SW 1271 (cell line): ENCODE data around the gene NEGR1.

Experiments used
- DNase-seq, 2 experiments: peaks; one replicate each; lab custom pipeline; 2025; lab: John Stamatoyannopoulos, UW

Gene NEGR1

GRCh38 chr1:71625004-71625403 is 657.3 kb downstream of the NEGR1 start:
- no peak for DNase-seq

GRCh38 chr1:71623888-71624287 is 658.5 kb downstream of the NEGR1 start:
- no peak for DNase-seq

DNA sequence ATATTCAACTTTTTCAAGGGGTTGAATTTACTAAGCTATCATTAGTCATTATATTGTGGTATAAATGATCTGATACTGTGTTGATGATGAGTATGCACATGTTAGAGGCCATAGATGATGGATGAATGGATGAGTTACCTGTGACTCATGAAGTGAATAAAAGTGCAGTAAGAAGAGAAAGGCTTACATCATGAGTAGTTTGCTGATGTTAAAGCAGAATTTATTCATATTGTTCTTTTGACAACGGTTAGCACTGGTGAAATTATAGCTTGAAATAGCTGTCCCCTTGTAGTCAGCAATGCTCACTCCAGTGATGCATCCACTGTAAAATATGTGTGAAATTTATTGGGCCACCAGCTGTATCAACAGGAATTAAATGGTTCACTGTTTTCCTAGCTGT is 660.6 kb downstream of the NEGR1 start:
- no peak for DNase-seq

GRCh38 chr1:71618766-71619530 is 663.4 kb downstream of the NEGR1 start:
- no peak for DNase-seq

- no peak for DNase-seq
Measured at GRCh38 chr1:71618191-71618590, 664.1 kb downstream of the NEGR1 start.

DNA sequence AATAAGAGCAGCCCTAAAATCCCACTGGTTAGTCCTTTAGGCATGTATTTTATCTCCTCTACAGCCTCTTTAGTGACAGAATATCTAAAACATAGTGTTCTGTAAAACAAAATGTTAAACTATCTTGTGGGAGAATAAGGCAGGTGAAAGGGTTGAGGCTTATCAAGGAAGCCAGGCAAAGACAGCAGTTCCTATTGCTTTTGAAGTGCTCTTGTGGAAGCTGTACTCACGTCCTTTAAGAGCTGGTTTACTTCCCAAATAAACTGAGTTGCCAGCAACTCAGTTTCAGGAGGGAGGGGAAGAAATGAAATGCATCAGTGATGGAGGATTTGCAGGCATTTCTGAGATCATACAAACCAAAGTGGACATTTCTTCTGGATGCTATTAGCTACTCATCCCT is 671.9 kb downstream of the NEGR1 start:
- no peak for DNase-seq

DNA sequence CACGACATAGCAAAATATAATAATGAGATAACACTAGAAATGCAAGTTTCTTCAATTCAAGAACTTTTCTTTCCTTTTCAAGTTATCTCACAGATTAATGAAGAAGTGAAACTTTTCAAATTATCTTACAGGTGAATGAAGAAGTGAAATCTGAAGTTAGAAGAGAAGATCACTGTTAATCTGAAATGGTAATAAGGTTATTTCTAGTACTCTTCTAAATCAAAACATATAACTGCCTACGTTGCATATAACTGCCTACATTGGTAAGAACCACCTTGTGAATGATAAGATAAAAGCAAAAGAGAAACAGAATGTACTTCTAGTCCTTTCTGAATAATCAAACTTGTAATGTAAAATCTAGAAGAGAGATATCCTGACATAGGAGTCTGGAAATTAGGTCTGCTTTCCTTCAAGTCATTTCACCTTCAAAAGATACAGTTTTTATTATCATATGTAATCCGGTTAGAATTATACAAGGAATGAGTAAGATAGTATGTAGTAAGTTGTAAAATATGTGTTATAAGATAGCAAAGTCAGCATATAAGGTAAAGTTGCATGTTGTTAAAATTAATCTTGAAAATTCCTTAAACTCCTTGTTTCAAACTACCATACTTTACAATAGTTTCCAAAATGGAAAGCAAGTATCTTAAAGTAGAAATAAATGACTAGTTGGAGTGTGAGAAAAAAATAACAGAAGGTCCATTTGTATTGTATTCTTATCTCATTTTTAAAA is 679.1 kb downstream of the NEGR1 start:
- DNase-seq: no peak

DNA sequence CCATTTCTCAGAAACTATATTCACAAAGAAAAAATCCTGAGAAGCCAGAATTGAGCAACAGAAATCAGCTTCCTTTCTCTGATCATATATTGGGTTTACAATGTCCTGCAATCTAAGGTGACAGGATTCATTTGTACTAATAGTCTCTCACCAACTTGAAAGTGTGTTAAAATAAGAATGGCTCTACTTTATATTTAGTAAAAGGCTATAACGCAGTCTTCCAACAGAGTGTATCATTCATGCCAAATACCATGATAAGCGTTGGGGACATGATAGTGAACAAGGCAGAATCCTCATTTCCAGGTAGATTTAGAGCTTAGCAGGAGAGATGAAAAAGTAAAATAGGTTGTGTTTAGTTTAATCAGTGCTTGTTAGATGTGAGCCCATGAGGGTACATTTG is 682.3 kb downstream of the NEGR1 start:
- DNase-seq: no peak

GRCh38 chr1:71599306-71599705 is 683.0 kb downstream of the NEGR1 start:
- no peak for DNase-seq

DNA sequence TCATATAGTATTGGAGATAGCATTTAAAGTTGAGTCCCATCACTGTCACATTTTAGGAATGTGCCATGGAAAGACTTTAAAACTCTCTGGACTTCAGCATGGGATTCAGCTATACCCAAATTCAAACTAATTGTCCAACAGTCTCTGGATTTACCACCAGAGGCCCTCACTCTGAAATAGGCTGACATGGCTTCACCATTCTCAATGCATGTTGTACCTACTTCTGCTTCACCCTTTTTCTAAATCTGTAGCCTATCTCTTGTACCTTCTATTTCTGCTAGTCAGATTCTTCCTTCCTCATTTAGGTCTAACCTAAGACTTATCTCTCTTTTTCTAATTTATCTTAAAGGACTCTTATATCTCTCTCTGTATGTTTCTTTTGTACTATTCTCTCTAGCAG is 688.8 kb downstream of the NEGR1 start:
- DNase-seq: no peak

GRCh38 chr1:71592646-71593274 is 689.6 kb downstream of the NEGR1 start:
- no peak for DNase-seq

DNA sequence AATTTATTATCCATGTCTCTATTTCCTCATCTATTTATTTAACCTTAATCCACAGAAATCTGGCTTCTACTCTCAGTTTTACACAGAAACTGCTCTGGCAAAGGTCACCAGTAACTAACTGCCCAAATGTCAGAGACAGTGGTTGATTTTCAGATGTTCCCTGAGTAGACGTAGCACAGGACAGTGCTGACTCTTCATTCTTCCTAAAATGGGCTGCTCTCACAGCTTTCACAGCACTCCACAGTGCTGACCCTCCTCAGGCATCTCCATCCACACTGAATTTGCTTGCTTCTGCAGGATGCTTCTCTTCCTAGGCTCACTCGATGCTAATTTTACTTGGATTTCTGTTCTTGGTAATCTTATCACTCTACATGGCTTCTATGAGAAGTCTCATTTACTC is 693.3 kb downstream of the NEGR1 start:
- DNase-seq: no peak

- DNase-seq: no peak
Measured at GRCh38 chr1:71587961-71588360, 694.4 kb downstream of the NEGR1 start.

GRCh38 chr1:71586030-71586429 is 696.3 kb downstream of the NEGR1 start:
- DNase-seq: no peak

GRCh38 chr1:71583756-71584155 is 698.6 kb downstream of the NEGR1 start:
- DNase-seq: no peak

- DNase-seq: no peak
Measured at GRCh38 chr1:71582673-71583072, 699.7 kb downstream of the NEGR1 start.

- DNase-seq: no peak
Measured at GRCh38 chr1:71577451-71578131, 704.7 kb downstream of the NEGR1 start.

GRCh38 chr1:71572038-71572437 is 710.3 kb downstream of the NEGR1 start:
- no peak for DNase-seq

DNA sequence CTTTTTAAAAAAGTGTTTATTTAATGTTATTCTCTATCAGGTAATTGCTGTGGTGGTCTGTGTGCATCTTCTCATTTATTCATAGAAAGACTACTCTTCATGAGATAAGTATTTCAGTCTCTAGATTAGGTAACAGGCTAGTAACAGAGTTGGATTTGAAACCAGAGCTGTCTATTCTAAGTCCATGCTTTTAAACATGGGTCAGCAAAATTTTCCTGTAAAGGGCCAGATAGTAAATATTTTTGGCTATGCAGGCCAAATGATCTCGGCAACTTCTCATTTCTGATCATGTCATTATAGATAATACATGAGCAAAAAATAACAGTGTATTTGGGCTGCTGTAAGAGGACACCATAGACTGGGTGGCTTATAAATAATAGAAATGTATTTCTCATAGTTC is 715.9 kb downstream of the NEGR1 start:
- DNase-seq: no peak

DNA sequence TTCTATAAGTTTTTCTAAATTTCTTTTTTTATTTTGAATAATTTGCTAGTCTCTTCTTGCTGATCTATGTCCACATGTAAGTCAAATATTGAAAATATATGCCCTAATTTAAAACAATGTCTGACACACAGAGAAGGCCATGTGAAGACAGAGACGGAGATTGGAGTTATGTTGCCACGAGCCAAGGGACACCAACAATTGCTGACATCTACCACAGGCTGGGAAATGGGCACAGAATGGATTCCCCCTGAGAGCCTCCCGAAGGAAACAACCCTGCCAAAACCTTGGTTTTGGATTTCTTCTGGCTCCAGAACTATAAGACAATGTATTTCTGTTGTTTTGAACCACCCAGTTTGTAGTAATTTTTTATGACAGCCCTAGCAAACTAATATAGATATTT is 716.5 kb downstream of the NEGR1 start:
- no peak for DNase-seq

- no peak for DNase-seq
Measured at GRCh38 chr1:71565262-71565661, 717.1 kb downstream of the NEGR1 start.

GRCh38 chr1:71562298-71562697 is 720.0 kb downstream of the NEGR1 start:
- DNase-seq: no peak

DNA sequence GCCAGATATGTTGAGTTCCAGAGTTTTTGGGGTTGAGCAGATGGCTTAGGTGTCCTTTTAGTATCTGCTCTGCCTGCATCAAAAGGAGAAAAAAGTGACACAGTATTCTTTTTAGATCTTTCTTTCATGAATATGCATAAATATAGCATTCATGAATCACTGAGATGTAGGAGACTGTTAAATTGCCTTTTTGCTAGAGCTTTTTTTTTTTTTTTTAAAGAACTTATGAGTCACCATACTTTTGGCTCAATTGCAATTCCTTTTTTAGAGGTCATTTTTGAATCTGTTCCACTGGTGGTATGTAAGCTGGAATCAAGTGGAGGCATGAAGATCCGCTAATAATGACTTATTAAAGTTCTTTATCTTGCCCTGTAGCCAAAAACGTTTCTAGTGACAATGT is 720.6 kb downstream of the NEGR1 start:
- no peak for DNase-seq
